HT-29 (cell line): Measurements from ENCODE around the gene SCMH1. TPM values are rescaled to one million over a fixed set of nuclear protein-coding genes. Genes with fewer than 3 reads are reported as not detected.

ENCODE experiments used
- DNase-seq: peaks from one replicate; pipeline ENCODE4 v3.0.0-alpha.2; 2015; ENCODE audit warnings: low spot score
- total RNA-seq: library from RNA; depleted of rRNA; stranded (reverse); fragments of >200 nt; shearing (Covaris generic); gene quantifications from 2 replicates; pipeline ENCODE4 v1.2.3, GENCODE V29; 2014; rRNA removed

Gene SCMH1
- 24.7 and 31.2 TPM in 2 replicates for total RNA-seq

GRCh38 chr1:41241749-41242341 is at the start of gene SCMH1:
Gene SCMH1, minus strand, starts transcription at chr1:41242306. Its CDS starts 56,173 bp downstream, at chr1:41186133.
- peak; percentile 54 for DNase-seq

DNA sequence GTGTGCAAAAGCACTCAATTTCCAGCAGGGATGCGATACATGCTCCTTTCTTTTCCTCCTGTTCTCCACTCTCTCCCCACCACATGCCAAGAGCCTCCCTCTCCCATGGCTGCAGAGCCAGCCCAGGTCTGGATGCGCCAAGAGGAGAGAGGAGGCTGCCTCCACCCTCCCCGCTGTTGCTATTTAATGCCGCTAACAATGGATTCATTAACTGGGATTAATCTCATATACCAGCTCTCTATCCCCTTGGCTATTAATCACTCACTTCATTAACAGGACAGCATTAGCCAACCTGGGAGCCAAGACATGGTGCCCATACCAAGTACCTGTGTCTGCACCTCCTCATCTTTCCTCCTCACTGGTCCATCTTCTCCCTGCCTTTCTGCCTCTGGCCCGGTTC is 49.1 kb upstream of the SCMH1 start:
- DNase-seq: no peak

- no peak for DNase-seq
Measured at GRCh38 chr1:41289196-41289595, 47.1 kb upstream of the SCMH1 start.

DNA sequence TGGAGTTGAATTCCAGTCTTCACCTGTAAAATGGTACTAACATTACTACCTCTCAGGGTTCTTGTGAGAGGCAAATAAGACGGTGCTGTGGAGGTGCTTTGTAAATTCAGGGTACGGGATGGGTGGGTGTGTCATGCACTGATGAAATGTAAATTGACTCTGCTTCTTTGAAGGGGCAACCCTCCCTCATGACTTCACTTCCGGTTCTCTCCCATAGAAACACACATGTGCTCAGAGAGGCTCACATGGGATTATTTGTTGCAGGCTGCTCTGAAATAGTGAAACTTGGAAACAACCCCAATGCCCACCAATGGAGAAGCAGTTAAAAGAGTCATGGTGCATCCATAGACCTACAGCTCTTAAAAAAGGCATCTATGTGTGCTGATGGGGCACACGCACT is 44.9 kb upstream of the SCMH1 start:
- DNase-seq: no peak

DNA sequence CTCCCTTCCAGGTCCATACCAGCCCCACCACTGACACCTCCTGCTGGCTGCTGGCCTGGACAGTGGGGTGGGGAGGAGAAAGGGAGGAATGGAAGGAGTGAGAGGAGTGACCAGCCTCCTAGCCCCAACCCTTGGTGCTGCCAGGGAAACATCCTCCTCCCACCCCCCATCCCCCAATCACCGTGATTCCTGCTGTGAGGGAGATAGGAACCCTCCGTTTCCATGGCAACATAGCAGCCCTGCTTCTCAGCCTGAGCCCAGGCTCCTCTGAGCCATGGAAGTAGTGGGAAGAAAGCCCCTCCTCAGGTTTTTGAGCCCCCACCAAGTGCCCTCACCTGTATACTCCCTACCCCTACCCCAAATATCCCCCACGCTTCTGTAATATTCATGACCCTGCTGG is 44.4 kb upstream of the SCMH1 start:
- DNase-seq: no peak

GRCh38 chr1:41285818-41286217 is 43.7 kb upstream of the SCMH1 start:
- no peak for DNase-seq

GRCh38 chr1:41284121-41284520 is 42.0 kb upstream of the SCMH1 start:
- DNase-seq: no peak

DNA sequence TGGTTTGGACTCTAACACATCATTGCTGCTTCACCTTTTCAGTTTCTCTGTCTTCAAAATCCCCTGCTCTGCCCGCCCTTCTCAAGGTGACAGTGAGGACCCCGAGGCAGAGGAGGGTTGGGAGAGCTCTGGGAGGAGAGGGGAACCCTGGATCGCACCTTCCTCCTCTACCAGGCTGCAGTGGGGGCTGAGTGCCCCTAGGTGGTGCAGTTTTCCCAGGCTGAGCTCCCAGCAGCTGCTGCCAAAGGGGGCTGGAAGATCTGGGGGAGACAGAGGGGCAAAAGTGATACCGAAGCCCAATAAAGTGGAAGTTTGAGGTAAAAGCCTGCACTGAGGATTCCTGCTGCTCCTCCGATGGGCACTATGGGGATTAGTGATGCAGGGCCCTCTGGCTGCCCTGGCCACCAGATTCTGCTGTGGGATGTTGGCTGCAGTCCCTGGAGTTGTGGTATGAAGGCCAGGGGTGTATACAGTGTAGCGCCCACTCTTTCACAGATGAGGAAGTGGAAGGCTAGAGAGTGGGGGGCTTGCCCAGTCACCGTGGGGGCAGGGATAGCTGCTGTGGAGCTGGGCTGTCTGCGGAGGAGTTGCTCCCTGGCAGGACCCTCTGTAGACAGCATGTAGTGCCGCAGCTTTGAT is 40.7 kb upstream of the SCMH1 start:
- peak; percentile 28 for DNase-seq

GRCh38 chr1:41281334-41281733 is 39.2 kb upstream of the SCMH1 start:
- DNase-seq: no peak

- DNase-seq: no peak
Measured at GRCh38 chr1:41280202-41281032, 38.3 kb upstream of the SCMH1 start.

DNA sequence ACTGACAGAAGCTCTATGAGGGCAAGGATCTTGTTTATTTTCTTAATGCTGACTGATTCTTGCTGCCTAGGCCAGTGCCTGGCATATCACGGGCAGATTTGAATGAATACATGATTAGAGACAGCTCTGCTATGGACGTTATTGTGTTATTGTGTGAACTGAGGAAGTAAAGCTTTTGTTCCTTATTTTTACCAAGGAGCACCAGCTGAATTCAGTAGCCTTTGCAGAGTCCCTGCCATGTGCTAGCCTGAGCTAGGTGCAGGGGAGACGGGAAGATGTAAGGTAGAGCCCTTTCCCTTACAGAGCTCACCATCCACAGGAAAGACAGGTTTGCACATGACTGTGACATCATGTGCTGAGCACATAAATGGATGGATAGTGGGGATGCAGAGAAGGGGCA is 36.0 kb upstream of the SCMH1 start:
- DNase-seq: no peak

DNA sequence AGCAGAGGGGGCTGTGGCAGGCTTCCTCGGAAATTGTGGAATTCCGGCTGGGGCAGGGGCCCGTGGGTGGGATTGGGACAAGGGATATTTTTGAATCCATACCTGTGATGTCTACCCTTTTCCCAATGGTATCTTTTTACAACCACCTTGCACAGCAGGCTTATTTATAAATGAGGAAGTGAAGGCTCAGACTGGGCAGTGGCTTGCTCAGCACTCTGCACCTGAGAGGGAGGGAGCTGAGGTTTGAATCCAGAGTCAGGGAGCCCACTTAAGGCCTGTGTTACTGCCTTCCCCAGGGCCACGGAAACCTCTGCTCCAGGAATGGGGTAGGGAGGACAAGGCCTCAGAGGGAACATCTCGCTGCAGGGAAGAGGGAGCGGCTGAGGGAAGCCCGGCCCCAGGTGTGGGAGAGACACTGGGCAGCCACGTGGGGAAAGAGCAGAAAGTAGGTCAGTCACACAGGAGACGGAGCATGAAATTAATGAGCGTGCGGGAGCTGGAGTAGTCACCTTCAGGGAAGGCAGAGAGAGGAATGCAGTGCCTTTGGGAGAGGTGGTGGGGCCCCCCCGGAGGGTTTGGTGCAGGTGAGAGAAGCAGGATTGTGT is 35.4 kb upstream of the SCMH1 start:
- no peak for DNase-seq

GRCh38 chr1:41275831-41276230 is 33.7 kb upstream of the SCMH1 start:
- no peak for DNase-seq

GRCh38 chr1:41274752-41275545 is 32.8 kb upstream of the SCMH1 start:
- no peak for DNase-seq

GRCh38 chr1:41272601-41273000 is 30.5 kb upstream of the SCMH1 start:
- no peak for DNase-seq

DNA sequence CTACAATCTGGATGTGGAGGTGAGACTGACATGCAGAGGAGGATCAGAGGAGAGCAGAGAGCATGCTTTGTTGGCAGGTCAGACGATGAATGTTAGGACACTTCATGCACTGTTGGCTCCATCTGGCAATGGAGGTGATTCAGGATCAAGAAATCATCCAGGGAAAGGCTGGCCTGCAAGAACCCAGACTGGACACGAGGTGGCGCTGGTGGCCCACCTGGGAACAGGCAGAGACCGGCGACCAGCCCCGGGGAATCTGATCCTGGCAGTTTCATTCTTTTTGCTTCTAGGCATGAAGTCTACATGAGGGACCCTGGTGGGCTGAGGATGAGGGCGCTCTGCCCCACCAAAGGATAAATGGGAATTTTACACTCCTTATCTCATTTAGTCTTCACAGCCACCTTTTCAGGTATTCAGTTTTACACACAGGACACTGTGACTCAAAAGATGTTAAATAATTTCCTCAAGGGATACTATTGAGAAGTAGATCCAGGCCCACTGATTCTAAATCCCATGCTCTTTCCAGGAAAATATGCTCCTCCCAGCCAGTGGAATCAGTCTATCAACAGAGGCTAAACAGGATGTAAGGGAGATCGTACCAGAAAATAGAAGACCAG is 26.2 kb upstream of the SCMH1 start:
- DNase-seq: peak; percentile 72

DNA sequence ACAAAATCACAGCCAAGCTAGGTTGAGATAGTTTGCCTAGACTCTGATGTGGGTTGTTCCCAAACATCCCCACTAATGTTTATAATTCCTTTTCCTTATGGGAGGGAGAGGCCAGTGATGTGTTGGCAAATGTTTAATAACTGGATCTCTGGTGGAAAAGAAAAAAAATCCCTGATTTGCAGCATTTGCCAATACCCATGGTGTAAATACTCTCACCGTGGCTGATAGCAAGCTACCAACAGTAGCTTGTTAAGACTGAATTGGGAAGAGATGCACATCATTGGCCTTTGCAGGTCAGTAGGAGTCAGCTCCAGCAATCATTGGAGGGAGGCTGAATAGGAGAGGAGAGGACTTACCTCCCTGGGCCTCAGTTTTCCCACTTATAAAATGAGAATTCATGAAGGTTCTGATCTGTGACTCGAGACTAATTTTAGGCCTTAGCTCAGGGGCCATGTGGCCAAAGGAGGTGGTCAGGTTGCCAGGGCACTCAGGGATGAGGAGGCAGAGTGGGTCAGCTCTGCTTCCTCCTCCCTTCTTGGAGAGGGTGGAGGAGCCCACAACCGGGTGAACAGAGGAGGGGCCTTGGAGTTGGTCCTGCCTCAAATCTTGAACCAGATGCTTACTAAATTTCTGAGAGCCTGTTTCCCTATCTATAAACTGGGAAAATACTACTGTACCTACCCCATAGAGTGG is 20.0 kb upstream of the SCMH1 start:
- DNase-seq: no peak

DNA sequence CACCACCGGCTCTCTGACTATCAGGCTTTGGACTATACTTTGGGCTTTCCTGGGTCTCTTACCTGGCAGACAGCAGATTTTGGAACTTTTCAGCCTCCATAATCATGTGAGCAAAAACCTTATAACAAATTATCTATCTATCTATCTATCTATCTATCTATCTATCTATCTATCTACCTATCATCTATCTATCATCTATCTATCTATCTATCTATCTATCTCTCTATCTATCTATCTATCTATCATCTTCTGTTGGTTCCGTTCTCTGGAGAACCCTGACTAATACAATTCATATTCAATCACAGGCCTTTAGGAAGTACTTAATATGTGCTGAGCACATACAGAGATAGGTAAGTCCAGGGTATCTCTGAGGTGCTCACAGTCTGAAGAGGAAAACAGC is 18.7 kb upstream of the SCMH1 start:
- DNase-seq: no peak

DNA sequence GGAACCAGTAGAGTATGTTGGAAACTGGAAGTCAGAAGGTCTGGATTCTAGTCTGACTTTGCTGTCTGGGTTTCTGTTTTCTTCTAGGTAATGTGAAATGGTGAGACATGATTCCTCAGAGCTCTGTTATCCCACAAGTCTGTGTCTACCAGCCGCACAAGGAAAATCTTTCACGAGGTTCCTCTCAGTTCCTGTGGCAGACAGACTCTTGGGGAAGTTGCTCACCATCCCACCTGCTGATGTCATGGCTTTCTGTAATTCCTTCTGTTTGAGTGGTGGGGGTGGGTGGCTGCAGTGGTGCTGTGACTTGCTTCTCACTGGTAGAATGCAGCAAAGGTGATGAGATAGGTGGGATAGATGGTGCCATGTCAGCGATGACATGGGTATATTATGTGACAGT is 17.1 kb upstream of the SCMH1 start:
- no peak for DNase-seq

DNA sequence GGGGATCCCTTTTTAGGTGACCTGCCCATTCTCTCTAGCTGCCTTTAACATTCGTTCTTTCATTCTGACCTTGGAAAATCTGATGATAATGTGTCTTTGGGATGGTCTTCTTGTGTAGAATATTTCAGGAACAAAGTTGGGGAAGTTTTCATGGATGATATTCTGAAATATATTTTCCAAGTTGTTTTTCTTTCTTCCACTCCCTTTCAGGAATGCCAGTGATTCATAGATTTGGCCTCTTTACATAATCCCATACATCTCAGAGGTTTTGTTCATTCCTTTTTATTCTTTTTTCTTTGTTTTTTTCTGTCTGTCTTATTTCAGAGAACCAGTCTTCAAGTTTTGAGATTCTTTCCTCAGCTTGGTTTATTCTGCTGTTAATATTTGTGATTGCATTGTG is 13.9 kb upstream of the SCMH1 start:
- no peak for DNase-seq
